GM19238 (cell line): ENCODE measurements around the gene SPA17.

Experiments used
- DNase-seq: peaks from one replicate; pipeline ENCODE4 v3.0.0; 2011; ENCODE audit warnings: low spot score; ENCODE audit not compliant: insufficient read length

SPA17 gene

GRCh38 chr11:124724979-124725718 lies 51.4 kb downstream of the SPA17 start:
- DNase-seq = peak; percentile 70

DNA sequence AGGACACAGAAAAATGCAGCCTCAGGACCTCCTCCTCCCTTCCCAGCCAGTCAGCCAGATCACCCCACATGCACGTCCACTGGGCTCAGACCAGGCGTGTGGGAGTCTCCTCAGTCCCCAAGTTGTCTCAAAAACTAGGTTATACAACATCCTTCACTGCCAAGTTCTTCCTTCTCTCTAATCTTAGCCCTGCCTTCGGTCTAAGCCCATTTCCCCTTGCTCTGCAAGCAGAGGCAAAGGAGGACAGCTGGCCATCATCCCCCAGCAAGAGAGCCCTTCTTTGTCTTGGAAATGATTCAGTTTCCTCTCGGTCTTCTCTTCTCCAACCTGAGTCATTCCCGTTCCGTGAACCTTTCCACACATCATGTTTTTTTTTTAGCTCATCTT lies 52.0 kb downstream of the SPA17 start:
- no peak for DNase-seq

- no peak for DNase-seq
Measured at GRCh38 chr11:124727474-124727873, 53.8 kb downstream of the SPA17 start.

- no peak for DNase-seq
Measured at GRCh38 chr11:124728134-124728533, 54.4 kb downstream of the SPA17 start.

DNA sequence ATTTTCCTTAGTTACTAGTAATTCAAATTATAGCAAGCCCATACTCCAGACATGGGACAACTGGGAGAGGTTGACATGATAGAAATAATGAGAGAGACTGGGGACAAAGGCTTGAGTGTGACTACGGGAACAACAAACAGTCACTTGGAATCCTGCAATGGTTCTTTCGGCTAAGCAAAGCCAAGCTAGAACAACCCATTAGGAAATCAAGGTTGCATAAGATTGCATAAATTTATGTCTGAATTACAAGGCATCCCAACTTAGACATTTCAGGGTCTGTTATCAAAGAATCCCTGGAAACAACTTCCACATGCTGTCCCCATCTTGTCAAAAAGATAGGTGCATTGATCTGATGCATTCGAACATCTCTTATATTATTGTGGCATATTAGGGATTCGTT lies 55.9 kb downstream of the SPA17 start:
- no peak for DNase-seq

GRCh38 chr11:124732230-124732629 lies 58.5 kb downstream of the SPA17 start:
- no peak for DNase-seq

GRCh38 chr11:124736736-124737135 lies 63.0 kb downstream of the SPA17 start:
- no peak for DNase-seq

- DNase-seq = no peak
Measured at GRCh38 chr11:124737638-124738305, 64.1 kb downstream of the SPA17 start.

- DNase-seq = no peak
Measured at GRCh38 chr11:124738713-124739478, 65.2 kb downstream of the SPA17 start.

DNA sequence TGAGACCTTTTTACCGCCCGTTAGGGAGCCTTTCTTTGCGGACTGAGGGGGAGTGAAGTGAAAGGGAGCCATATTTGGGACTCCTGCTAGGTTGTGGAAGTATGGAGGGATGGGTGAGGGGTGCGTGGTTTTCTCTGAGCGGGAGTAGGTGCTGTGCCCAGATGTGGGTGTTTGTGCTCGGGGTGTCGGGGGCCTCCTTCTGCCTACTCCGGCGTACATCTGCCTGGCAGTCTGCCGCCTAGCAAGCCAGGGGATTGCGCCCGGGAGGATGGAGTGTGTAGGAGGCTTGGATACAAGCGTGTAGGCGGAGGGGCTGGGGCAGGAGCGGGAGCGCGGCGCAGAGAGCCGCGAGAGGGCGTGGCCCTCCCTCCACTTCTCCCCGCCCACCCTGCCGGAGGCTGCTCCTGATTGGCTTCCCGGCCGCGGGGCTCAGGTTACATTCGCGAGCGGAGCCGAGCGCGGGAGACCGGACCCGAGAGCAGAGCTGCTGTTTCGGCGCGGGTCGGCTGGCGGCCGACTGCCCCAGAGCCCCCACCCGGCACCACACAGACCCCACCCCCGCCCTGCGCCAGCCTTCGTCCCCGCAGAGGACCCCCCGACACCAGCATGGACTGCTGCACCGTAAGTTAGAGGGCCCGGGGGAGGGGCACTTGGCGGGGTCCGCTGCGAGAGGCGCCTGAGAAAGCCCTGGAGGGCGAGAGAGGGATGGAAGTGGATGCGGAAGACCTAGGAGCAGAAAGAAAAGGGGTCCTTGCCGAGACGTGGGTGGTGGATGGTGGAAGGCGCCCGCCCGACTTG lies 66.0 kb downstream of the SPA17 start, which contains the start of gene NRGN:
NRGN (plus strand) TSS at position 464 of the 798 bp plus-strand sequence; CDS start at position 607, 143 bp downstream.
- DNase-seq = peak; percentile 96

GRCh38 chr11:124740277-124740882 lies 66.7 kb downstream of the SPA17 start:
- no peak for DNase-seq

- no peak for DNase-seq
Measured at GRCh38 chr11:124742555-124742954, 68.9 kb downstream of the SPA17 start.

DNA sequence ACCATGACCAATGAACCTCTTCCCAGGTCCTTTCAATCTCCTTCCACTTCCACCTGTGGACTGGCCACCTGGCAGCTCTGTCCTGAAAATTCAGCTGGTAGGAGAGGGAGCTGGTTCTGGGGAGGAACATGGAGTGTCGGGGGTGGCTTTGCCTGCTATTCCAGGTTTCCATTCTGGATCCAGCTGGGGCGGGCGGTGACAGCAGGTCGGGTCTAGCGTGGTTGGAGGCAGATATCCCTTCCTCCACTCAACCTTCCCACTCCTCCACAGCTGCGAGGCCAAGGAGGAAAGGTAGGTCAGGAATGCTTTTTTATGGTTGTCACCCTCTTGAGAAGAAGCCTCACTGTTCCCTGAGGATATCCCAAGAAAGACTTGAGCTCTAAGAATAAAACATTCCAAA lies 69.3 kb downstream of the SPA17 start:
- no peak for DNase-seq

DNA sequence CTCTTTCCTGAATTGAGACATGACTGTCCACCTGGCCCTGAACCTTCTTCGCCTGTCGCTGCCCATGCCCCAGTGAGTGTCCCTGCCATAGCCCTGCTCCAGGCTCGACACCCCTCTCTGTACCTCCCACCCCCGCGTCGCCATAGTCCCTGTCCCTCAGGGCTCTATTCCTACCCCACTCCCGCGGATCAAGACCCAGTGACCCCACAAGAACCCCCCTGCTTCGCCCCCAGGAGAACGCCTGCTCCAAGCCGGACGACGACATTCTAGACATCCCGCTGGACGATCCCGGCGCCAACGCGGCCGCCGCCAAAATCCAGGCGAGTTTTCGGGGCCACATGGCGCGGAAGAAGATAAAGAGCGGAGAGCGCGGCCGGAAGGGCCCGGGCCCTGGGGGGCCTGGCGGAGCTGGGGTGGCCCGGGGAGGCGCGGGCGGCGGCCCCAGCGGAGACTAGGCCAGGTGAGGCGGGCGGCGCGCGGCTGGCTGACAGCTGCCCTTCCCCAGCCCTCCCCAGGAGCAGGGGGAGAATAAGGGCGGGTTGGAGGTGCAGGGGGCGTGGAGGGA lies 71.6 kb downstream of the SPA17 start:
- no peak for DNase-seq

- peak; percentile 62 for DNase-seq
Measured at GRCh38 chr11:124745835-124746620, 72.3 kb downstream of the SPA17 start.

- DNase-seq = peak; percentile 97
Measured at GRCh38 chr11:124746621-124747243, 73.0 kb downstream of the SPA17 start.
